K562 (cell line): ENCODE data around the gene PRMT3. TPM values are rescaled to one million over a fixed set of nuclear protein-coding genes. Genes with fewer than 3 reads are reported as not detected.

ENCODE experiments used
- CC2D1A ChIP-seq: fragments of 450-650 bp; IDR thresholded peaks from 2 replicates; pipeline ENCODE4 v1.6.1; 2017; ENCODE audit warnings: mild to moderate bottlenecking
- EWSR1 ChIP-seq: fragments of 450-650 bp; IDR thresholded peaks from 2 replicates; pipeline ENCODE4 v1.6.1; 2018; ENCODE audit warnings: borderline replicate concordance, mild to moderate bottlenecking, low read depth, moderate library complexity; ENCODE audit not compliant: partially characterized antibody
- FOXA3 ChIP-seq, 2 experiments: fragments of 450-650 bp in 1 of 2; sonication (generic) in 1 of 2; formaldehyde crosslinking; IDR thresholded peaks in 1 of 2; conservative IDR thresholded peaks in 1 of 2; 2 replicates each; pipeline versions ENCODE4 v1.4.0 to v1.8.0; 2020 to 2022; ENCODE audit warnings: mild to moderate bottlenecking in 2 of 2, missing genetic modification reagents in 1 of 2
- GTF2E2 ChIP-seq: fragments of 200-800 bp; sonication (Bioruptor generic); IDR thresholded peaks from 2 replicates; pipeline ENCODE4 v1.6.1; 2016; ENCODE audit warnings: missing genetic modification characterization, missing compliant biosample characterization
- MEF2A ChIP-seq: IDR thresholded peaks from 2 replicates; pipeline ENCODE4 v1.6.1; 2011; ENCODE audit warnings: low read depth, mild to moderate bottlenecking, low read length, moderate library complexity; ENCODE audit not compliant: control insufficient read depth
- MYBL2 ChIP-seq, 2 experiments: fragments of 450-650 bp in 1 of 2; sonication (generic) in 1 of 2; formaldehyde crosslinking in 1 of 2; IDR thresholded peaks; 2 replicates each; pipeline versions ENCODE4 v1.6.1 to v1.8.1; 2017 to 2022; ENCODE audit warnings: borderline replicate concordance in 1 of 2, inconsistent platforms in 1 of 2, low read depth in 1 of 2, mild to moderate bottlenecking in 1 of 2, missing genetic modification reagents in 1 of 2, moderate library complexity in 1 of 2
- NFIC ChIP-seq: fragments of 450-650 bp; IDR thresholded peaks from 2 replicates; pipeline ENCODE4 v1.6.1; 2017; ENCODE audit warnings: mild to moderate bottlenecking, inconsistent platforms
- NFYB ChIP-seq: IDR thresholded peaks from 2 replicates; pipeline ENCODE4 v1.6.1; 2011; ENCODE audit warnings: mild to moderate bottlenecking, moderate library complexity; ENCODE audit not compliant: insufficient read length; ENCODE audit errors: extremely low read depth
- NR1H2 ChIP-seq: sonication (generic); formaldehyde crosslinking; IDR thresholded peaks from 2 replicates; pipeline ENCODE4 v1.4.0; 2020; ENCODE audit warnings: mild to moderate bottlenecking, missing genetic modification reagents
- NR3C1 ChIP-seq: sonication (generic); formaldehyde crosslinking; IDR thresholded peaks from 2 replicates; pipeline ENCODE4 v1.8.1; 2022; ENCODE audit warnings: missing genetic modification reagents
- PHB2 ChIP-seq: fragments of 450-650 bp; IDR thresholded peaks from 2 replicates; pipeline ENCODE4 v1.6.1; 2017; ENCODE audit warnings: low read depth
- POLR2AphosphoS5 ChIP-seq: IDR thresholded peaks from 2 replicates; pipeline ENCODE4 v1.6.1; 2011; ENCODE audit warnings: mild to moderate bottlenecking, low read depth, low read length, moderate library complexity; ENCODE audit not compliant: control insufficient read depth, insufficient read depth
- SAFB ChIP-seq: fragments of 200-400 bp; formaldehyde crosslinking; IDR thresholded peaks from 2 replicates; pipeline ENCODE4 v1.6.1; 2017; ENCODE audit warnings: low read depth, low read length, borderline replicate concordance
- SMARCA5 ChIP-seq: fragments of 450-650 bp; IDR thresholded peaks from 2 replicates; pipeline ENCODE4 v1.6.1; 2016
- SOX6 ChIP-seq: fragments of 450-650 bp; IDR thresholded peaks from 2 replicates; pipeline ENCODE4 v1.6.1; 2014; ENCODE audit warnings: mild to moderate bottlenecking
- SRSF3 ChIP-seq: fragments of 200-400 bp; formaldehyde crosslinking; IDR thresholded peaks from 2 replicates; pipeline ENCODE4 v1.6.1; 2016; ENCODE audit warnings: mild to moderate bottlenecking, low read length, moderate library complexity; ENCODE audit not compliant: insufficient read depth
- TCF7 ChIP-seq: sonication (generic); IDR thresholded peaks from 2 replicates; pipeline ENCODE4 v1.6.1; 2016; ENCODE audit warnings: antibody characterized with exemption, borderline replicate concordance
- ZNF140 ChIP-seq: fragments of 250-450 bp; sonication (Bioruptor Pico); IDR thresholded peaks from 2 replicates; pipeline ENCODE4 v1.8.0; 2021; ENCODE audit warnings: moderate library complexity, mild to moderate bottlenecking, inconsistent platforms
- ZNF77 ChIP-seq: fragments of 250-450 bp; sonication (Bioruptor Pico); IDR thresholded peaks from 2 replicates; pipeline ENCODE4 v1.5.0; 2020
- polyA plus RNA-seq, 8 experiments: library from polyadenylated mRNA; depleted of rRNA in 4 of 8; stranded (reverse) in 5 of 8; unstranded in 3 of 8; fragments of >200 nt; fragmentation: Nextera tagmentation in 2 of 8; fragmentation: Illumina TruSeq in 1 of 8; extraction: Ambion mirVana in 2 of 8; extraction: Trizol in 1 of 8; gene quantifications; 2 replicates each; pipeline versions ENCODE4 v1.2.1 to v1.2.3, GENCODE V29; 2011 to 2014; ENCODE audit warnings: inconsistent platforms in 1 of 8, missing spikeins in 1 of 8
- total RNA-seq, 7 experiments: library from RNA; depleted of rRNA in 6 of 7; stranded (reverse); fragments of >200 nt in 6 of 7; fragmentation: Illumina TruSeq in 2 of 7; extraction: Trizol in 2 of 7; gene quantifications; 2 replicates each; pipeline versions ENCODE4 v1.2.1 to v1.2.3, GENCODE V29; 2011 to 2021; ENCODE audit warnings: low replicate concordance in 1 of 7
- TF ChIP-seq, protein P1 (sequence below): fragments of 450-650 bp; formaldehyde crosslinking; IDR thresholded peaks from 2 replicates; pipeline ENCODE4 v1.4.0; 2020; ENCODE audit warnings: mild to moderate bottlenecking, moderate library complexity
- TF ChIP-seq, protein P2 (sequence below): fragments of 250-450 bp; sonication (Bioruptor Pico); IDR thresholded peaks from 2 replicates; pipeline ENCODE4 v1.5.0; 2021
- TF ChIP-seq, protein P3 (sequence below): fragments of 250-450 bp; sonication (Bioruptor Pico); IDR thresholded peaks from 2 replicates; pipeline ENCODE4 v1.4.0; 2020; ENCODE audit warnings: borderline replicate concordance
- TF ChIP-seq, protein P4 (sequence below): fragments of 450-650 bp; IDR thresholded peaks from 2 replicates; pipeline ENCODE4 v1.6.1; 2017; ENCODE audit warnings: mild to moderate bottlenecking, moderate library complexity

PRMT3 gene
- total and polyA plus RNA-seq, 9 of the 15 experiments (the other 6 are each of a cell fraction or from before 2014, with no cell fraction given) = 24.0 to 62.1 (median 44.7) TPM

DNA sequence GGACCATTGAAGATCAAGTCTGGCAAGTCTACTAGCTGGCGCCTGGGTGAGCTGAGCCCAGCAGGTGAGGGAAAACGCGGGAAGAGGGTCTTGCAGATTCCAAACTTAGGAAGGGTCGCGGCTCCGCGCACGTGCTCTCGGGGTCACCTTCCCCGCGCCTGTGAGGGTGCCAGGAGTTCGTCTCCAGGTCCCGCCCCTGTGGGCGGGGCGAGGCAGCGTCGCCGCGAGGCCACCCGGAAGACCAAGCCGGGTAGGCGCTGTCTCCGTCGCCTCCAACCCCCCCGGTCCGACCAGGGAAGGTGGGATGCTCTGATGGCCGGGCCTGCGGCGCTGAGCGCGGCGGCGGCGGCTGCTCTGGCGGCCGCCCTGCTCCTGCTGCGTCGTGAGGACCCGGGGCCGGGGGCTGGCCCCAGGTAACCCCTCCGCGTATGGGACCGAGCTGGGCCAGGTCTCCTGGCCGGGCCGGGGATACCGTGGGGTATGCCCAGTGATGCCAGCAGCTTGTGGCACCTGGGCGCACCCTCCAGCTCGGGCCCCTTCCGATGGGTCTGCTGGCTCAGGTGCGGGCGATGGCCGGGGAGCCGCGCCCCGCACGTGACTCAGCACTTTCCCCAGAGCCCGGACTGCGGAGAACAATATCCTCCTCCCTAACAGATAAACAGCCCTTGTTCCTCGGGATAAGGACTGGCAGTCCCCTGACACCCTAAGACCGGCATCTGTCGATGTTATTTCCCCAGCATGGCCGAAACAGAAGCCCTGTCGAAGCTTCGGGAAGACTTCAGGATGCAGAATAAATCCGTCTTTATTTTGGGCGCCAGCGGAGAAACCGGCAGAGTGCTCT is 23.8 kb upstream of the PRMT3 start, which contains the start of gene HTATIP2 (continued):
- no peak for TF ChIP-seq CC2D1A
- TF ChIP-seq TCF7 = 0 out of 2 replicates have a peak, but pooled peaks have one; percentile 6
- TF ChIP-seq FOXA3 (CRISPR knock-in tag; conservative IDR thresholded peaks at IDR 0.05 in 1 of 2, IDR thresholded peaks at IDR 0.05 in 1 of 2) = no peak
- no peak for TF ChIP-seq SRSF3
- TF ChIP-seq EWSR1 = no peak
- no peak; the same call in none of the 2 replicates for TF ChIP-seq NFIC
- no peak for TF ChIP-seq PHB2
- no peak for TF ChIP-seq ZNF140 (CRISPR knock-in tag)
- no peak for TF ChIP-seq ZNF77 (CRISPR knock-in tag)
- TF ChIP-seq NR3C1 (CRISPR knock-in tag) = no peak
- no peak for TF ChIP-seq SMARCA5
- peak; percentile 52 for TF ChIP-seq POLR2AphosphoS5
- TF ChIP-seq SAFB = 0 out of 2 replicates have a peak, but pooled peaks have one; percentile 33
- TF ChIP-seq, protein P1, sequence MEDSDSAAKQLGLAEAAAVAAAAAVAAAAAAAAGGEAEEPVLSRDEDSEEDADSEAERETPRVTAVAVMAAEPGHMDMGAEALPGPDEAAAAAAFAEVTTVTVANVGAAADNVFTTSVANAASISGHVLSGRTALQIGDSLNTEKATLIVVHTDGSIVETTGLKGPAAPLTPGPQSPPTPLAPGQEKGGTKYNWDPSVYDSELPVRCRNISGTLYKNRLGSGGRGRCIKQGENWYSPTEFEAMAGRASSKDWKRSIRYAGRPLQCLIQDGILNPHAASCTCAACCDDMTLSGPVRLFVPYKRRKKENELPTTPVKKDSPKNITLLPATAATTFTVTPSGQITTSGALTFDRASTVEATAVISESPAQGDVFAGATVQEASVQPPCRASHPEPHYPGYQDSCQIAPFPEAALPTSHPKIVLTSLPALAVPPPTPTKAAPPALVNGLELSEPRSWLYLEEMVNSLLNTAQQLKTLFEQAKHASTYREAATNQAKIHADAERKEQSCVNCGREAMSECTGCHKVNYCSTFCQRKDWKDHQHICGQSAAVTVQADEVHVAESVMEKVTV (CRISPR knock-in tag) = no peak
- no peak for TF ChIP-seq GTF2E2 (tag)
- TF ChIP-seq NFYB = no peak
- TF ChIP-seq, protein P2, sequence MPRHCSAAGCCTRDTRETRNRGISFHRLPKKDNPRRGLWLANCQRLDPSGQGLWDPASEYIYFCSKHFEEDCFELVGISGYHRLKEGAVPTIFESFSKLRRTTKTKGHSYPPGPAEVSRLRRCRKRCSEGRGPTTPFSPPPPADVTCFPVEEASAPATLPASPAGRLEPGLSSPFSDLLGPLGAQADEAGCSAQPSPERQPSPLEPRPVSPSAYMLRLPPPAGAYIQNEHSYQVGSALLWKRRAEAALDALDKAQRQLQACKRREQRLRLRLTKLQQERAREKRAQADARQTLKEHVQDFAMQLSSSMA (CRISPR knock-in tag) = no peak
- TF ChIP-seq, protein P3, sequence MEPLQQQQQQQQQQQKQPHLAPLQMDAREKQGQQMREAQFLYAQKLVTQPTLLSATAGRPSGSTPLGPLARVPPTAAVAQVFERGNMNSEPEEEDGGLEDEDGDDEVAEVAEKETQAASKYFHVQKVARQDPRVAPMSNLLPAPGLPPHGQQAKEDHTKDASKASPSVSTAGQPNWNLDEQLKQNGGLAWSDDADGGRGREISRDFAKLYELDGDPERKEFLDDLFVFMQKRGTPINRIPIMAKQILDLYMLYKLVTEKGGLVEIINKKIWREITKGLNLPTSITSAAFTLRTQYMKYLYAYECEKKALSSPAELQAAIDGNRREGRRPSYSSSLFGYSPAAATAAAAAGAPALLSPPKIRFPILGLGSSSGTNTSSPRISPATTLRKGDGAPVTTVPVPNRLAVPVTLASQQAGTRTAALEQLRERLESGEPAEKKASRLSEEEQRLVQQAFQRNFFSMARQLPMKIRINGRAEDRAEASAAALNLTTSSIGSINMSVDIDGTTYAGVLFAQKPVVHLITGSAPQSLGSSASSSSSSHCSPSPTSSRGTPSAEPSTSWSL (CRISPR knock-in tag) = no peak
- TF ChIP-seq, protein P4, sequence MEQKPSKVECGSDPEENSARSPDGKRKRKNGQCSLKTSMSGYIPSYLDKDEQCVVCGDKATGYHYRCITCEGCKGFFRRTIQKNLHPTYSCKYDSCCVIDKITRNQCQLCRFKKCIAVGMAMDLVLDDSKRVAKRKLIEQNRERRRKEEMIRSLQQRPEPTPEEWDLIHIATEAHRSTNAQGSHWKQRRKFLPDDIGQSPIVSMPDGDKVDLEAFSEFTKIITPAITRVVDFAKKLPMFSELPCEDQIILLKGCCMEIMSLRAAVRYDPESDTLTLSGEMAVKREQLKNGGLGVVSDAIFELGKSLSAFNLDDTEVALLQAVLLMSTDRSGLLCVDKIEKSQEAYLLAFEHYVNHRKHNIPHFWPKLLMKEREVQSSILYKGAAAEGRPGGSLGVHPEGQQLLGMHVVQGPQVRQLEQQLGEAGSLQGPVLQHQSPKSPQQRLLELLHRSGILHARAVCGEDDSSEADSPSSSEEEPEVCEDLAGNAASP = no peak
- TF ChIP-seq MEF2A = no peak
- TF ChIP-seq NR1H2 (CRISPR knock-in tag) = 0 out of 2 replicates have a peak, but pooled peaks have one; percentile 54
- TF ChIP-seq SOX6 = peak; percentile 97
- no peak for TF ChIP-seq MYBL2 (IDR thresholded peaks at IDR 0.05; ENCODE audit: low read depth)
- no peak for TF ChIP-seq MYBL2 (CRISPR knock-in tag; IDR thresholded peaks at IDR 0.05; ENCODE audit: borderline replicate concordance)
